H1 (cell line): ENCODE measurements around the gene TYMS. TPM values are rescaled to one million over a fixed set of nuclear protein-coding genes. Genes with fewer than 3 reads are reported as not detected.

Experiments
- CTCF ChIA-PET: fragments of 300-600 bp; sonication (Branson Sonifier 250); formaldehyde crosslinking; loops from one replicate; lab custom pipeline; 2021; ENCODE audit not compliant: partially characterized antibody; lab: Charles Lee
- POLR2A ChIA-PET: fragments of 300-600 bp; sonication (Branson Sonifier 250); formaldehyde crosslinking; loops from one replicate; lab custom pipeline; 2021; ENCODE audit warnings: inconsistent platforms; ENCODE audit not compliant: partially characterized antibody; lab: Charles Lee
- DNase-seq, 2 experiments: peaks; one replicate each; pipeline versions ENCODE4 v3.0.0 to v3.0.0-alpha.2; 2010 to 2022; ENCODE audit warnings: low spot score in 2 of 2, low read depth in 1 of 2, mixed read lengths in 1 of 2
- FAIRE-seq: peaks from 2 replicates; lab custom pipeline; 2011; peaks lifted over from hg19 to GRCh38; lab: Jason Lieb, UNC
- H2AFZ ChIP-seq: 2 replicates; pipeline ENCODE4 v1.8.1; 2012; ENCODE audit warnings: low read length, inconsistent platforms
- H2AK5ac ChIP-seq: 2 replicates; pipeline ENCODE4 v1.6.1; 2013; ENCODE audit warnings: low read depth, low read length
- H2BK120ac ChIP-seq: replicated peaks from 2 replicates; pipeline ENCODE3; 2013; ENCODE audit warnings: low read depth, low read length, inconsistent platforms
- H2BK12ac ChIP-seq: 2 replicates; pipeline ENCODE4 v1.6.1; 2013; ENCODE audit warnings: low read depth, low read length
- H2BK15ac ChIP-seq: 2 replicates; pipeline ENCODE4 v1.6.1; 2013; ENCODE audit warnings: low read length
- H2BK20ac ChIP-seq: 2 replicates; pipeline ENCODE4 v1.6.1; 2013; ENCODE audit warnings: low read length
- H2BK5ac ChIP-seq: 2 replicates; pipeline ENCODE4 v1.6.1; 2013; ENCODE audit warnings: low read depth, low read length
- H3K14ac ChIP-seq: 2 replicates; pipeline ENCODE4 v1.6.1; 2013; ENCODE audit warnings: inconsistent platforms; ENCODE audit not compliant: insufficient read length
- H3K18ac ChIP-seq: 2 replicates; pipeline ENCODE4 v1.6.1; 2013; ENCODE audit warnings: low read length; ENCODE audit errors: extremely low read depth
- H3K23ac ChIP-seq: 2 replicates; pipeline ENCODE4 v1.6.1; 2013; ENCODE audit warnings: inconsistent platforms; ENCODE audit not compliant: insufficient read length
- H3K23me2 ChIP-seq: 2 replicates; pipeline ENCODE4 v1.6.1; 2013; ENCODE audit warnings: low read depth, low read length
- H3K27ac ChIP-seq: 2 replicates; pipeline ENCODE4 v1.6.1; 2011; ENCODE audit warnings: low read depth, low read length, inconsistent platforms
- H3K27me3 ChIP-seq, 4 experiments: replicated peaks in 1 of 4; 1 replicate in 1 of 4; 2 replicates in 3 of 4; pipeline versions ENCODE4 v1.6.1 to v1.8.1; 2011 to 2013; ENCODE audit warnings: low read length in 3 of 4, mild to moderate bottlenecking in 3 of 4, inconsistent platforms in 2 of 4, mixed read lengths in 2 of 4, moderate library complexity in 1 of 4; ENCODE audit not compliant: control insufficient read depth in 3 of 4, insufficient read depth in 3 of 4; ENCODE audit errors: extremely low read depth in 1 of 4
- H3K36me3 ChIP-seq, 4 experiments: 2 replicates each; pipeline versions ENCODE4 v1.6.1 to v1.8.1; 2011 to 2013; ENCODE audit warnings: mild to moderate bottlenecking in 4 of 4, low read length in 3 of 4, moderate library complexity in 2 of 4, control low read depth in 1 of 4, inconsistent platforms in 1 of 4; ENCODE audit not compliant: insufficient read depth in 4 of 4, control insufficient read depth in 2 of 4
- H3K4ac ChIP-seq: replicated peaks from 2 replicates; pipeline ENCODE3; 2013; ENCODE audit warnings: low read length, low read depth, mixed read lengths, inconsistent platforms; ENCODE audit not compliant: insufficient read length
- H3K4me1 ChIP-seq, 4 experiments: replicated peaks in 1 of 4; 1 replicate in 1 of 4; 2 replicates in 3 of 4; pipeline versions ENCODE4 v1.6.1 to v1.8.1; 2011 to 2013; ENCODE audit warnings: low read length in 3 of 4, inconsistent platforms in 2 of 4, mixed read lengths in 1 of 4; ENCODE audit not compliant: insufficient read depth in 4 of 4, control insufficient read depth in 3 of 4
- H3K4me2 ChIP-seq, 2 experiments: 2 replicates each; pipeline versions ENCODE4 v1.6.1 to v1.8.1; 2011 to 2013; ENCODE audit warnings: low read depth in 2 of 2, low read length in 2 of 2, control low read depth in 1 of 2, inconsistent platforms in 1 of 2, mild to moderate bottlenecking in 1 of 2; ENCODE audit not compliant: insufficient read depth in 1 of 2
- H3K4me3 ChIP-seq, 4 experiments: fragments of 200-600, 300-600 bp in 1 of 4; sonication (generic), shearing (Covaris generic), sonication (Bioruptor Twin) in 1 of 4; 2 replicates each; pipeline versions ENCODE4 v1.5.1 to v1.8.1; 2011 to 2016; ENCODE audit warnings: low read length in 4 of 4, low read depth in 3 of 4, control low read depth in 2 of 4, inconsistent platforms in 2 of 4, mild to moderate bottlenecking in 2 of 4, mixed read lengths in 1 of 4, moderate library complexity in 1 of 4; ENCODE audit not compliant: insufficient read depth in 2 of 4; ENCODE audit errors: extremely low read depth in 1 of 4
- H3K56ac ChIP-seq: replicated peaks from 2 replicates; pipeline ENCODE3; 2013; ENCODE audit warnings: low read depth, mild to moderate bottlenecking, mixed read lengths, low read length, inconsistent platforms; ENCODE audit not compliant: insufficient read length
- H3K79me1 ChIP-seq: 2 replicates; pipeline ENCODE4 v1.6.1; 2013; ENCODE audit warnings: low read depth, low read length, control low read depth
- H3K79me2 ChIP-seq, 2 experiments: 2 replicates each; pipeline versions ENCODE4 v1.6.1 to v1.8.1; 2012 to 2013; ENCODE audit warnings: low read length in 2 of 2, mild to moderate bottlenecking in 2 of 2, inconsistent platforms in 1 of 2; ENCODE audit not compliant: insufficient read depth in 2 of 2, control insufficient read depth in 1 of 2
- H3K9ac ChIP-seq, 4 experiments: replicated peaks in 1 of 4; 1 replicate in 1 of 4; 2 replicates in 3 of 4; pipeline versions ENCODE4 v1.6.1 to v1.8.1; 2011 to 2013; ENCODE audit warnings: low read depth in 3 of 4, low read length in 3 of 4, control low read depth in 2 of 4, mild to moderate bottlenecking in 2 of 4, moderate library complexity in 2 of 4, inconsistent platforms in 1 of 4; ENCODE audit errors: extremely low read depth in 1 of 4
- H3K9me3 ChIP-seq, 2 experiments: 2 replicates each; pipeline versions ENCODE4 v1.6.1 to v1.8.1; 2012 to 2013; ENCODE audit warnings: mild to moderate bottlenecking in 2 of 2, moderate library complexity in 2 of 2, control low read depth in 1 of 2, inconsistent platforms in 1 of 2, low read depth in 1 of 2, low read length in 1 of 2, mixed read lengths in 1 of 2; ENCODE audit not compliant: insufficient read depth in 2 of 2
- H4K20me1 ChIP-seq, 2 experiments: replicated peaks in 1 of 2; 2 replicates each; pipeline versions ENCODE3 to v1.8.1; 2011 to 2013; ENCODE audit warnings: inconsistent platforms in 2 of 2, low read length in 2 of 2, mild to moderate bottlenecking in 1 of 2; ENCODE audit not compliant: insufficient read depth in 2 of 2, control insufficient read depth in 1 of 2
- H4K5ac ChIP-seq: 2 replicates; pipeline ENCODE4 v1.6.1; 2013; ENCODE audit warnings: low read length, low read depth, mixed read lengths, inconsistent platforms; ENCODE audit not compliant: insufficient read length
- H4K8ac ChIP-seq: 2 replicates; pipeline ENCODE4 v1.8.0; 2013; ENCODE audit warnings: mild to moderate bottlenecking, moderate library complexity, low read length, inconsistent platforms; ENCODE audit not compliant: insufficient read depth; ENCODE audit errors: extremely low read depth
- H4K91ac ChIP-seq: replicated peaks from 2 replicates; pipeline ENCODE3; 2013; ENCODE audit warnings: low read length, mixed read lengths, inconsistent platforms; ENCODE audit not compliant: insufficient read length
- ASH2L ChIP-seq: fragments of 200-600, 300-600 bp; sonication (generic); IDR thresholded peaks from one replicate; pipeline ENCODE4 v1.7.1; 2017; ENCODE audit warnings: low read length
- CBX8 ChIP-seq: fragments of 300-800, 300-1000 bp; sonication (generic); IDR thresholded peaks from 2 replicates; pipeline ENCODE4 v1.7.1; 2016; ENCODE audit warnings: low read depth, low read length, borderline replicate concordance
- CHD2 ChIP-seq: IDR thresholded peaks from 2 replicates; pipeline ENCODE4 v1.6.1; 2012; ENCODE audit warnings: low read length, improper control_type of control experiment
- JUN ChIP-seq: IDR thresholded peaks from 2 replicates; pipeline ENCODE4 v1.6.1; 2011; ENCODE audit warnings: low read depth, mild to moderate bottlenecking, improper control_type of control experiment, low read length
- JUND ChIP-seq: IDR thresholded peaks from 2 replicates; pipeline ENCODE4 v1.6.1; 2011; ENCODE audit warnings: mild to moderate bottlenecking, improper control_type of control experiment, low read length
- KDM4A ChIP-seq: IDR thresholded peaks from one replicate; pipeline ENCODE4 v1.7.1; 2012; ENCODE audit warnings: low read depth, mild to moderate bottlenecking, moderate library complexity, low read length, inconsistent platforms; ENCODE audit not compliant: severe bottlenecking
- NANOG ChIP-seq: IDR thresholded peaks from 2 replicates; pipeline ENCODE4 v1.6.1; 2011; ENCODE audit warnings: low read length, low read depth, mild to moderate bottlenecking, inconsistent platforms; ENCODE audit not compliant: insufficient read depth, poor library complexity, severe bottlenecking
- NRF1 ChIP-seq: IDR thresholded peaks from 2 replicates; pipeline ENCODE4 v1.6.1; 2011; ENCODE audit warnings: mild to moderate bottlenecking, low read depth, low read length, improper control_type of control experiment
- SIN3A ChIP-seq, 2 experiments: IDR thresholded peaks in 1 of 2; conservative IDR thresholded peaks in 1 of 2; 2 replicates each; pipeline ENCODE4 v1.6.1; 2011 to 2012; ENCODE audit warnings: low read length in 2 of 2, improper control_type of control experiment in 1 of 2, low read depth in 1 of 2, mild to moderate bottlenecking in 1 of 2
- SP1 ChIP-seq: IDR thresholded peaks from 2 replicates; pipeline ENCODE4 v1.6.1; 2011; ENCODE audit warnings: low read depth, low read length
- SP4 ChIP-seq: IDR thresholded peaks from 2 replicates; pipeline ENCODE4 v1.6.1; 2012; ENCODE audit warnings: low read length, inconsistent platforms
- TCF12 ChIP-seq: IDR thresholded peaks from 2 replicates; pipeline ENCODE4 v1.6.1; 2011; ENCODE audit warnings: low read depth, mild to moderate bottlenecking, low read length
- TEAD4 ChIP-seq: IDR thresholded peaks from 2 replicates; pipeline ENCODE4 v1.6.1; 2012; ENCODE audit warnings: low read depth, low read length, inconsistent platforms, mixed read lengths
- YY1 ChIP-seq: IDR thresholded peaks from 2 replicates; pipeline ENCODE4 v1.6.1; 2011; ENCODE audit warnings: low read depth, mild to moderate bottlenecking, low read length
- WGBS, 2 experiments: shearing (Covaris generic) in 1 of 2; methylation state at CpG; one replicate each; pipeline versions ENCODE4 v1.1.6 to v1.1.7; 2013 to 2015; ENCODE audit warnings: low lambda C conversion rate in 2 of 2, mixed read lengths in 2 of 2, inconsistent platforms in 1 of 2, low coverage in 1 of 2, missing lambda C conversion rate in 1 of 2; ENCODE audit not compliant: insufficient replicate concordance in 2 of 2, insufficient coverage in 1 of 2, insufficient read length in 1 of 2; ENCODE audit errors: extremely low coverage in 1 of 2, missing lambda C conversion rate in 1 of 2; 5-methylcytosine and 5-hydroxymethylcytosine counted together
- polyA plus RNA-seq, 7 experiments: library from polyadenylated mRNA; depleted of rRNA in 3 of 7; stranded (reverse) in 5 of 7; unstranded in 2 of 7; fragments of >200 nt in 5 of 7; fragments of 200-250 nt in 2 of 7; gene quantifications; 1 replicate in 5 of 7; 2 replicates in 1 of 7; 4 replicates in 1 of 7; pipeline versions ENCODE4 v1.2.1 to v1.2.3, GENCODE V29; 2011 to 2013; ENCODE audit warnings: missing spikeins in 2 of 7, mixed read lengths in 2 of 7
- total RNA-seq: library from RNA; stranded (reverse); fragmentation: NEBNext Ultra II Directional; extraction: Animal tissue kit (Norgen Biotek cat#: 25700); gene quantifications from 2 replicates; pipeline ENCODE4 v1.2.1, GENCODE V29; 2021

The TYMS gene
- total and polyA plus RNA-seq, 2 of the 8 experiments (the other 6 are each of a cell fraction or from before 2014, with no cell fraction given): 91.9 to 110 TPM

- no peaks in the 10 kb centered on the region for H4K20me1 ChIP-seq
- H3K4me1 ChIP-seq: no peaks in the 10 kb centered on the region
- ChIA-PET CTCF (interaction anchor here (0.6 to 1.3 kb wide), 3 partner anchors 13 to 115 kb away, joined by 3 to 5 read pairs (median 3); no protein-coding TSS in a partner anchor), POLR2A (interaction anchor here (0.6 kb wide), 1 partner anchor 418 kb away, joined by 3 read pairs; no protein-coding TSS in a partner anchor)
- no peaks in the 10 kb centered on the region; the same call in 1 of the 2 replicates for H3K23me2 ChIP-seq
- no peak overlapping the region for H3K4ac ChIP-seq
- H2BK5ac ChIP-seq: no peak overlapping the region
- FAIRE-seq (no peak), DNase-seq (no peak)
- H4K91ac ChIP-seq: no peak overlapping the region
- no peak overlapping the region for H3K9ac ChIP-seq
- no peak overlapping the region for H2AFZ ChIP-seq
- no peaks in the 10 kb centered on the region for H3K36me3 ChIP-seq
- no peak overlapping the region for H2BK20ac ChIP-seq
- H3K23ac ChIP-seq: no peak overlapping the region
- no peaks in the 10 kb centered on the region for H3K79me1 ChIP-seq
- no peak overlapping the region for H4K8ac ChIP-seq
- no peaks in the 10 kb centered on the region for H3K79me2 ChIP-seq
- 84% methylated on average over 15 of the region's 15 CpGs; no CpG with 5 or more reads in 1 of the 2 experiments for WGBS, 2 experiments
- no peak overlapping the region for H4K5ac ChIP-seq
- H2BK15ac ChIP-seq: no peak overlapping the region
- no peak overlapping the region for H2BK120ac ChIP-seq
- H2AK5ac ChIP-seq: no peak overlapping the region
- H3K27ac ChIP-seq: no peak overlapping the region
- H2BK12ac ChIP-seq: no peak overlapping the region
- H3K18ac ChIP-seq: no peak overlapping the region
- H3K9me3 ChIP-seq: no peaks in the 10 kb centered on the region
- H3K14ac ChIP-seq: no peak overlapping the region
- no peak overlapping the region for H3K56ac ChIP-seq
- H3K4me2 ChIP-seq: no peak overlapping the region
- H3K4me3 ChIP-seq: no peak overlapping the region
- H3K27me3 ChIP-seq: no peaks in the 10 kb centered on the region
- TF ChIP-seq ASH2L (no peak), KDM4A (no peak), CHD2 (no peak), NRF1 (no peak), YY1 (no peak), SIN3A (conservative IDR thresholded peaks at IDR 0.05 in 1 of 2, IDR thresholded peaks at IDR 0.05 in 1 of 2; ENCODE audit: low read depth in 1 of 2, low read length in 2 of 2) (no peak), CBX8 (no peak), JUND (no peak), SP1 (no peak), TEAD4 (no peak), TCF12 (no peak), NANOG (no peak), JUN (no peak), SP4 (no peak)
These were observed 47.1 kb upstream of the TYMS start for GRCh38 chr18:610214-610928.
